SU-DHL-6 (cell line): Measurements from ENCODE around the gene TLE1.

Experiments
- EZH2phosphoT487 ChIP-seq: fragments of 200-600 bp; sonication (generic), shearing (Covaris generic); conservative IDR thresholded peaks from 2 replicates; pipeline ENCODE4 v1.6.1; 2018; ENCODE audit warnings: mild to moderate bottlenecking, antibody characterized with exemption, low read length, moderate library complexity, mixed read lengths
- TF ChIP-seq, protein P1 (sequence below): fragments of 200-600 bp; sonication (generic); IDR thresholded peaks from one replicate; pipeline ENCODE4 v1.5.1; 2017; ENCODE audit warnings: antibody characterized with exemption, mild to moderate bottlenecking, low read length, moderate library complexity; ENCODE audit not compliant: insufficient read depth, poor library complexity, severe bottlenecking

DNA sequence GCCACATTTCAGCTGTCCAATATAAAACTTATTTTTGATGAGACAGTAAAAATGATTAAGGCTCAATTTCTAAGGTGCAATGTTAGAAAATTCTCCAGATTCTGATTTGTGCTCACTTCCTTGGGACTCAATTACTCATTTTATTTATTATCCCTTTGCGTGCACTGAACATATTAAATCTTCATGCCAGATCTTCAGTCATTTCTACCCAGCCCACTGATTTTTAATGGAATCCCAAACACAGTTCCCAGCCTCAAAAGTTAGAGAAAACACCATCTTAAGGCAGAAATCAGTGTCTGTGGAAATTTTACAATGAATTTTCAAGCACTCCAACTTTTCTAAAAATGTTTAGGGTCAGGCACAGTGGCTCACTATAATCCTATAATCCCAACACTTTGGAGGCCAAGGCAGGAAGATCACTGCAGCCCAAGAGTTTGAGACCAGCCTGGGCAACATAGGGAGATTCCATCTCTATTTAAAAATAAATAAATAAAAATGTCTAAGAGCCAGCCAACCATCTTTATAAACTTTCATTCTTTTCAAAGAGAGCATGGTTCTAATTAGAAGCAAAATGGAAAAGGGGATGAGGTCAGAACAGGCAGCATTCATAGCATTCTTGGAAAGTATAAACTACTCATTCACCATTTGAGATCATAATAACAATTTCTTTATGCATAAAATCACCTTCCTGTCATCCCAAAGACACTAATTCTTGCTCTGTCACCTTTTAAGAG lies 53.7 kb downstream of the TLE1 start:
- TF ChIP-seq, protein P1, sequence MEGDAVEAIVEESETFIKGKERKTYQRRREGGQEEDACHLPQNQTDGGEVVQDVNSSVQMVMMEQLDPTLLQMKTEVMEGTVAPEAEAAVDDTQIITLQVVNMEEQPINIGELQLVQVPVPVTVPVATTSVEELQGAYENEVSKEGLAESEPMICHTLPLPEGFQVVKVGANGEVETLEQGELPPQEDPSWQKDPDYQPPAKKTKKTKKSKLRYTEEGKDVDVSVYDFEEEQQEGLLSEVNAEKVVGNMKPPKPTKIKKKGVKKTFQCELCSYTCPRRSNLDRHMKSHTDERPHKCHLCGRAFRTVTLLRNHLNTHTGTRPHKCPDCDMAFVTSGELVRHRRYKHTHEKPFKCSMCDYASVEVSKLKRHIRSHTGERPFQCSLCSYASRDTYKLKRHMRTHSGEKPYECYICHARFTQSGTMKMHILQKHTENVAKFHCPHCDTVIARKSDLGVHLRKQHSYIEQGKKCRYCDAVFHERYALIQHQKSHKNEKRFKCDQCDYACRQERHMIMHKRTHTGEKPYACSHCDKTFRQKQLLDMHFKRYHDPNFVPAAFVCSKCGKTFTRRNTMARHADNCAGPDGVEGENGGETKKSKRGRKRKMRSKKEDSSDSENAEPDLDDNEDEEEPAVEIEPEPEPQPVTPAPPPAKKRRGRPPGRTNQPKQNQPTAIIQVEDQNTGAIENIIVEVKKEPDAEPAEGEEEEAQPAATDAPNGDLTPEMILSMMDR: no peak
- no peak for TF ChIP-seq EZH2phosphoT487
